H1 (cell line): ENCODE measurements around the gene SH2B2. TPM values are rescaled to one million over a fixed set of nuclear protein-coding genes. Genes with fewer than 3 reads are reported as not detected.

Experiments used
- CTCF ChIA-PET: fragments of 300-600 bp; sonication (Branson Sonifier 250); formaldehyde crosslinking; loops from one replicate; lab custom pipeline; 2021; ENCODE audit not compliant: partially characterized antibody; lab: Charles Lee
- POLR2A ChIA-PET: fragments of 300-600 bp; sonication (Branson Sonifier 250); formaldehyde crosslinking; loops from one replicate; lab custom pipeline; 2021; ENCODE audit warnings: inconsistent platforms; ENCODE audit not compliant: partially characterized antibody; lab: Charles Lee
- DNase-seq, 2 experiments: peaks; one replicate each; pipeline versions ENCODE4 v3.0.0 to v3.0.0-alpha.2; 2010 to 2022; ENCODE audit warnings: low spot score in 2 of 2, low read depth in 1 of 2, mixed read lengths in 1 of 2
- FAIRE-seq: peaks from 2 replicates; lab custom pipeline; 2011; peaks lifted over from hg19 to GRCh38; lab: Jason Lieb, UNC
- H2AFZ ChIP-seq: 2 replicates; pipeline ENCODE4 v1.8.1; 2012; ENCODE audit warnings: low read length, inconsistent platforms
- H2AK5ac ChIP-seq: 2 replicates; pipeline ENCODE4 v1.6.1; 2013; ENCODE audit warnings: low read depth, low read length
- H2BK120ac ChIP-seq: replicated peaks from 2 replicates; pipeline ENCODE3; 2013; ENCODE audit warnings: low read depth, low read length, inconsistent platforms
- H2BK12ac ChIP-seq: 2 replicates; pipeline ENCODE4 v1.6.1; 2013; ENCODE audit warnings: low read depth, low read length
- H2BK15ac ChIP-seq: 2 replicates; pipeline ENCODE4 v1.6.1; 2013; ENCODE audit warnings: low read length
- H2BK20ac ChIP-seq: 2 replicates; pipeline ENCODE4 v1.6.1; 2013; ENCODE audit warnings: low read length
- H2BK5ac ChIP-seq: 2 replicates; pipeline ENCODE4 v1.6.1; 2013; ENCODE audit warnings: low read depth, low read length
- H3K14ac ChIP-seq: 2 replicates; pipeline ENCODE4 v1.6.1; 2013; ENCODE audit warnings: inconsistent platforms; ENCODE audit not compliant: insufficient read length
- H3K18ac ChIP-seq: 2 replicates; pipeline ENCODE4 v1.6.1; 2013; ENCODE audit warnings: low read length; ENCODE audit errors: extremely low read depth
- H3K23ac ChIP-seq: 2 replicates; pipeline ENCODE4 v1.6.1; 2013; ENCODE audit warnings: inconsistent platforms; ENCODE audit not compliant: insufficient read length
- H3K23me2 ChIP-seq: 2 replicates; pipeline ENCODE4 v1.6.1; 2013; ENCODE audit warnings: low read depth, low read length
- H3K27ac ChIP-seq: 2 replicates; pipeline ENCODE4 v1.6.1; 2011; ENCODE audit warnings: low read depth, low read length, inconsistent platforms
- H3K27me3 ChIP-seq, 4 experiments: replicated peaks in 1 of 4; 1 replicate in 1 of 4; 2 replicates in 3 of 4; pipeline versions ENCODE4 v1.6.1 to v1.8.1; 2011 to 2013; ENCODE audit warnings: low read length in 3 of 4, mild to moderate bottlenecking in 3 of 4, inconsistent platforms in 2 of 4, mixed read lengths in 2 of 4, moderate library complexity in 1 of 4; ENCODE audit not compliant: control insufficient read depth in 3 of 4, insufficient read depth in 3 of 4; ENCODE audit errors: extremely low read depth in 1 of 4
- H3K36me3 ChIP-seq, 4 experiments: 2 replicates each; pipeline versions ENCODE4 v1.6.1 to v1.8.1; 2011 to 2013; ENCODE audit warnings: mild to moderate bottlenecking in 4 of 4, low read length in 3 of 4, moderate library complexity in 2 of 4, control low read depth in 1 of 4, inconsistent platforms in 1 of 4; ENCODE audit not compliant: insufficient read depth in 4 of 4, control insufficient read depth in 2 of 4
- H3K4ac ChIP-seq: replicated peaks from 2 replicates; pipeline ENCODE3; 2013; ENCODE audit warnings: low read length, low read depth, mixed read lengths, inconsistent platforms; ENCODE audit not compliant: insufficient read length
- H3K4me1 ChIP-seq, 4 experiments: replicated peaks in 1 of 4; 1 replicate in 1 of 4; 2 replicates in 3 of 4; pipeline versions ENCODE4 v1.6.1 to v1.8.1; 2011 to 2013; ENCODE audit warnings: low read length in 3 of 4, inconsistent platforms in 2 of 4, mixed read lengths in 1 of 4; ENCODE audit not compliant: insufficient read depth in 4 of 4, control insufficient read depth in 3 of 4
- H3K4me2 ChIP-seq, 2 experiments: 2 replicates each; pipeline versions ENCODE4 v1.6.1 to v1.8.1; 2011 to 2013; ENCODE audit warnings: low read depth in 2 of 2, low read length in 2 of 2, control low read depth in 1 of 2, inconsistent platforms in 1 of 2, mild to moderate bottlenecking in 1 of 2; ENCODE audit not compliant: insufficient read depth in 1 of 2
- H3K4me3 ChIP-seq, 4 experiments: fragments of 200-600, 300-600 bp in 1 of 4; sonication (generic), shearing (Covaris generic), sonication (Bioruptor Twin) in 1 of 4; 2 replicates each; pipeline versions ENCODE4 v1.5.1 to v1.8.1; 2011 to 2016; ENCODE audit warnings: low read length in 4 of 4, low read depth in 3 of 4, control low read depth in 2 of 4, inconsistent platforms in 2 of 4, mild to moderate bottlenecking in 2 of 4, mixed read lengths in 1 of 4, moderate library complexity in 1 of 4; ENCODE audit not compliant: insufficient read depth in 2 of 4; ENCODE audit errors: extremely low read depth in 1 of 4
- H3K56ac ChIP-seq: replicated peaks from 2 replicates; pipeline ENCODE3; 2013; ENCODE audit warnings: low read depth, mild to moderate bottlenecking, mixed read lengths, low read length, inconsistent platforms; ENCODE audit not compliant: insufficient read length
- H3K79me1 ChIP-seq: 2 replicates; pipeline ENCODE4 v1.6.1; 2013; ENCODE audit warnings: low read depth, low read length, control low read depth
- H3K79me2 ChIP-seq, 2 experiments: 2 replicates each; pipeline versions ENCODE4 v1.6.1 to v1.8.1; 2012 to 2013; ENCODE audit warnings: low read length in 2 of 2, mild to moderate bottlenecking in 2 of 2, inconsistent platforms in 1 of 2; ENCODE audit not compliant: insufficient read depth in 2 of 2, control insufficient read depth in 1 of 2
- H3K9ac ChIP-seq, 4 experiments: replicated peaks in 1 of 4; 1 replicate in 1 of 4; 2 replicates in 3 of 4; pipeline versions ENCODE4 v1.6.1 to v1.8.1; 2011 to 2013; ENCODE audit warnings: low read depth in 3 of 4, low read length in 3 of 4, control low read depth in 2 of 4, mild to moderate bottlenecking in 2 of 4, moderate library complexity in 2 of 4, inconsistent platforms in 1 of 4; ENCODE audit errors: extremely low read depth in 1 of 4
- H3K9me3 ChIP-seq, 2 experiments: 2 replicates each; pipeline versions ENCODE4 v1.6.1 to v1.8.1; 2012 to 2013; ENCODE audit warnings: mild to moderate bottlenecking in 2 of 2, moderate library complexity in 2 of 2, control low read depth in 1 of 2, inconsistent platforms in 1 of 2, low read depth in 1 of 2, low read length in 1 of 2, mixed read lengths in 1 of 2; ENCODE audit not compliant: insufficient read depth in 2 of 2
- H4K20me1 ChIP-seq, 2 experiments: replicated peaks in 1 of 2; 2 replicates each; pipeline versions ENCODE3 to v1.8.1; 2011 to 2013; ENCODE audit warnings: inconsistent platforms in 2 of 2, low read length in 2 of 2, mild to moderate bottlenecking in 1 of 2; ENCODE audit not compliant: insufficient read depth in 2 of 2, control insufficient read depth in 1 of 2
- H4K5ac ChIP-seq: 2 replicates; pipeline ENCODE4 v1.6.1; 2013; ENCODE audit warnings: low read length, low read depth, mixed read lengths, inconsistent platforms; ENCODE audit not compliant: insufficient read length
- H4K8ac ChIP-seq: 2 replicates; pipeline ENCODE4 v1.8.0; 2013; ENCODE audit warnings: mild to moderate bottlenecking, moderate library complexity, low read length, inconsistent platforms; ENCODE audit not compliant: insufficient read depth; ENCODE audit errors: extremely low read depth
- H4K91ac ChIP-seq: replicated peaks from 2 replicates; pipeline ENCODE3; 2013; ENCODE audit warnings: low read length, mixed read lengths, inconsistent platforms; ENCODE audit not compliant: insufficient read length
- BACH1 ChIP-seq: IDR thresholded peaks from 2 replicates; pipeline ENCODE4 v1.6.1; 2012; ENCODE audit warnings: low read length, improper control_type of control experiment
- BCL11A ChIP-seq, 2 experiments: IDR thresholded peaks; one replicate each; pipeline ENCODE4 v1.6.1; 2011; ENCODE audit warnings: low read depth in 2 of 2, low read length in 2 of 2, mild to moderate bottlenecking in 2 of 2
- CTBP2 ChIP-seq: IDR thresholded peaks from 2 replicates; pipeline ENCODE4 v1.7.0; 2011; ENCODE audit warnings: borderline replicate concordance, mild to moderate bottlenecking, moderate library complexity, mixed read lengths, low read length; ENCODE audit not compliant: insufficient read depth, insufficient read length
- EP300 ChIP-seq, 2 experiments: IDR thresholded peaks; 1 replicate in 1 of 2; 2 replicates in 1 of 2; pipeline ENCODE4 v1.6.1; 2011 to 2012; ENCODE audit warnings: low read depth in 2 of 2, low read length in 2 of 2, mild to moderate bottlenecking in 2 of 2, borderline replicate concordance in 1 of 2, inconsistent platforms in 1 of 2, moderate library complexity in 1 of 2
- FOSL1 ChIP-seq: IDR thresholded peaks from 2 replicates; pipeline ENCODE4 v1.6.1; 2011; ENCODE audit warnings: mild to moderate bottlenecking, low read depth, low read length, moderate library complexity; ENCODE audit not compliant: insufficient read depth
- JUN ChIP-seq: IDR thresholded peaks from 2 replicates; pipeline ENCODE4 v1.6.1; 2011; ENCODE audit warnings: low read depth, mild to moderate bottlenecking, improper control_type of control experiment, low read length
- KDM5A ChIP-seq: fragments of 200-600 bp; IDR thresholded peaks from 2 replicates; pipeline ENCODE4 v1.7.1; 2012; ENCODE audit warnings: mild to moderate bottlenecking, low read length, inconsistent platforms, mixed read lengths
- POLR2AphosphoS5 ChIP-seq: IDR thresholded peaks from 2 replicates; pipeline ENCODE4 v1.6.1; 2011; ENCODE audit warnings: low read depth, low read length
- RBBP5 ChIP-seq: IDR thresholded peaks from 2 replicates; pipeline ENCODE4 v1.7.1; 2012; ENCODE audit warnings: low read depth, mild to moderate bottlenecking, inconsistent platforms, low read length, moderate library complexity, borderline replicate concordance
- RFX5 ChIP-seq: IDR thresholded peaks from 2 replicates; pipeline ENCODE4 v1.6.1; 2011; ENCODE audit warnings: low read depth, low read length, improper control_type of control experiment, borderline replicate concordance
- RXRA ChIP-seq: IDR thresholded peaks from 2 replicates; pipeline ENCODE4 v1.6.1; 2011; ENCODE audit warnings: low read depth, mild to moderate bottlenecking, low read length, moderate library complexity; ENCODE audit not compliant: insufficient read depth
- SAP30 ChIP-seq: fragments of 300-600 bp; sonication (generic); IDR thresholded peaks from 2 replicates; pipeline ENCODE4 v1.7.1; 2012; ENCODE audit warnings: low read length, moderate library complexity, mild to moderate bottlenecking, inconsistent platforms; ENCODE audit not compliant: insufficient read depth, insufficient replicate concordance
- SIRT6 ChIP-seq: IDR thresholded peaks from one replicate; pipeline ENCODE4 v1.7.1; 2012; ENCODE audit warnings: low read length, inconsistent platforms
- TBP ChIP-seq: IDR thresholded peaks from 2 replicates; pipeline ENCODE4 v1.6.1; 2011; ENCODE audit warnings: low read depth, low read length, improper control_type of control experiment
- WGBS, 2 experiments: shearing (Covaris generic) in 1 of 2; methylation state at CpG; one replicate each; pipeline versions ENCODE4 v1.1.6 to v1.1.7; 2013 to 2015; ENCODE audit warnings: low lambda C conversion rate in 2 of 2, mixed read lengths in 2 of 2, inconsistent platforms in 1 of 2, low coverage in 1 of 2, missing lambda C conversion rate in 1 of 2; ENCODE audit not compliant: insufficient replicate concordance in 2 of 2, insufficient coverage in 1 of 2, insufficient read length in 1 of 2; ENCODE audit errors: extremely low coverage in 1 of 2, missing lambda C conversion rate in 1 of 2; 5-methylcytosine and 5-hydroxymethylcytosine counted together
- polyA plus RNA-seq, 7 experiments: library from polyadenylated mRNA; depleted of rRNA in 3 of 7; stranded (reverse) in 5 of 7; unstranded in 2 of 7; fragments of >200 nt in 5 of 7; fragments of 200-250 nt in 2 of 7; gene quantifications; 1 replicate in 5 of 7; 2 replicates in 1 of 7; 4 replicates in 1 of 7; pipeline versions ENCODE4 v1.2.1 to v1.2.3, GENCODE V29; 2011 to 2013; ENCODE audit warnings: missing spikeins in 2 of 7, mixed read lengths in 2 of 7
- total RNA-seq: library from RNA; stranded (reverse); fragmentation: NEBNext Ultra II Directional; extraction: Animal tissue kit (Norgen Biotek cat#: 25700); gene quantifications from 2 replicates; pipeline ENCODE4 v1.2.1, GENCODE V29; 2021

SH2B2 gene
- total and polyA plus RNA-seq, 2 of the 8 experiments (the other 6 are each of a cell fraction or from before 2014, with no cell fraction given): 11.5 to 18.7 TPM

GRCh38 chr7:102266541-102266940 lies 20.1 kb upstream of the SH2B2 start:
- H2BK5ac ChIP-seq: no peak overlapping the region
- H3K36me3 ChIP-seq: no peaks in the 10 kb centered on the region
- H3K4ac ChIP-seq: no peak overlapping the region
- H3K56ac ChIP-seq: no peak overlapping the region
- TF ChIP-seq BACH1: no peak
- no peak for TF ChIP-seq SAP30
- no peak for TF ChIP-seq RFX5
- no peak for TF ChIP-seq SIRT6
- no peak for TF ChIP-seq BCL11A (IDR thresholded peaks at IDR 0.05; ENCODE audit: low read depth in 2 of 2, low read length in 2 of 2)
- no peak for TF ChIP-seq KDM5A
- TF ChIP-seq RBBP5: no peak
- TF ChIP-seq JUN: no peak
- TF ChIP-seq TBP: no peak
- TF ChIP-seq EP300 (IDR thresholded peaks at IDR 0.05; ENCODE audit: borderline replicate concordance in 1 of 2, low read depth in 2 of 2, low read length in 2 of 2): no peak
- no peak for TF ChIP-seq POLR2AphosphoS5
- TF ChIP-seq CTBP2: no peak
- TF ChIP-seq FOSL1: no peak
- TF ChIP-seq RXRA: no peak
- WGBS, 2 experiments: 96% methylated on average over 14 of the region's 14 CpGs; no CpG with 5 or more reads in 1 of the 2 experiments
- no peak overlapping the region for H3K4me2 ChIP-seq
- H2BK12ac ChIP-seq: 0 out of 2 replicates have a peak overlapping the region, but pooled peaks have one; percentile 17
- no peaks in the 10 kb centered on the region for H3K27me3 ChIP-seq
- H4K91ac ChIP-seq: no peak overlapping the region
- no peak overlapping the region for H2BK15ac ChIP-seq
- H3K79me2 ChIP-seq: no peaks in the 10 kb centered on the region
- H3K79me1 ChIP-seq: no peaks in the 10 kb centered on the region
- H4K5ac ChIP-seq: no peak overlapping the region
- H3K27ac ChIP-seq: no peak overlapping the region
- H3K9ac ChIP-seq: no peak overlapping the region
- H2AK5ac ChIP-seq: no peak overlapping the region; the same call in 1 of the 2 replicates
- FAIRE-seq (no peak), DNase-seq (no peak)
- no peak overlapping the region for H3K18ac ChIP-seq
- no peaks in the 10 kb centered on the region; a peak in 1 of 7 replicates for H3K4me1 ChIP-seq
- no peak overlapping the region for H3K14ac ChIP-seq
- no peaks in the 10 kb centered on the region for H3K23me2 ChIP-seq
- ChIA-PET POLR2A (no interaction called here), CTCF (no interaction called here)
- H4K8ac ChIP-seq: no peak overlapping the region
- no peak overlapping the region for H3K23ac ChIP-seq
- no peak overlapping the region for H2AFZ ChIP-seq
- H4K20me1 ChIP-seq: no peaks in the 10 kb centered on the region
- no peak overlapping the region for H2BK20ac ChIP-seq
- no peak overlapping the region for H2BK120ac ChIP-seq
- no peak overlapping the region for H3K4me3 ChIP-seq
- no peaks in the 10 kb centered on the region for H3K9me3 ChIP-seq
